DND-41 (cell line): ENCODE measurements around the gene C16orf95.

Experiments used
- EZH2 ChIP-seq: IDR thresholded peaks from 3 replicates; pipeline ENCODE4 v1.6.1; 2012; ENCODE audit warnings: borderline replicate concordance, low read depth, mild to moderate bottlenecking, moderate library complexity, low read length, inconsistent platforms; ENCODE audit not compliant: severe bottlenecking
- TF ChIP-seq, protein P1 (sequence below): IDR thresholded peaks from 2 replicates; pipeline ENCODE4 v1.5.1; 2012; ENCODE audit warnings: borderline replicate concordance, low read length, moderate library complexity, mild to moderate bottlenecking; ENCODE audit not compliant: poor library complexity, severe bottlenecking; ENCODE audit errors: extremely low read depth

- TF ChIP-seq, protein P1, sequence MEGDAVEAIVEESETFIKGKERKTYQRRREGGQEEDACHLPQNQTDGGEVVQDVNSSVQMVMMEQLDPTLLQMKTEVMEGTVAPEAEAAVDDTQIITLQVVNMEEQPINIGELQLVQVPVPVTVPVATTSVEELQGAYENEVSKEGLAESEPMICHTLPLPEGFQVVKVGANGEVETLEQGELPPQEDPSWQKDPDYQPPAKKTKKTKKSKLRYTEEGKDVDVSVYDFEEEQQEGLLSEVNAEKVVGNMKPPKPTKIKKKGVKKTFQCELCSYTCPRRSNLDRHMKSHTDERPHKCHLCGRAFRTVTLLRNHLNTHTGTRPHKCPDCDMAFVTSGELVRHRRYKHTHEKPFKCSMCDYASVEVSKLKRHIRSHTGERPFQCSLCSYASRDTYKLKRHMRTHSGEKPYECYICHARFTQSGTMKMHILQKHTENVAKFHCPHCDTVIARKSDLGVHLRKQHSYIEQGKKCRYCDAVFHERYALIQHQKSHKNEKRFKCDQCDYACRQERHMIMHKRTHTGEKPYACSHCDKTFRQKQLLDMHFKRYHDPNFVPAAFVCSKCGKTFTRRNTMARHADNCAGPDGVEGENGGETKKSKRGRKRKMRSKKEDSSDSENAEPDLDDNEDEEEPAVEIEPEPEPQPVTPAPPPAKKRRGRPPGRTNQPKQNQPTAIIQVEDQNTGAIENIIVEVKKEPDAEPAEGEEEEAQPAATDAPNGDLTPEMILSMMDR: no peak
- TF ChIP-seq EZH2: no peak
These were observed 43.8 kb upstream of the C16orf95 start for GRCh38 chr16:87360862-87361610.
